ENCODE results near the gene MCM9. TPM values are rescaled to one million over a fixed set of nuclear protein-coding genes. Genes with fewer than 3 reads are reported as not detected.

The MCM9 gene
- total and polyA plus RNA-seq, 4 donors = 2.8 to 19.1 (median 10.8) TPM

- no peak for DNase-seq
- intact Hi-C loops (cut with DNase I) = no loop called here
- 95 to 99% methylated on average over 4 of the region's 4 CpGs for WGBS, 2 donors
- ATAC-seq (ENCODE audit: low FRiP score) = no peak
- Histone ChIP-seq H3K27me3 (ENCODE audit: control insufficient read depth in 1 of 2, insufficient read depth in 2 of 2, low read length in 1 of 2) (no peaks in the 10 kb centered on the region), H3K27ac (ENCODE audit: low read depth in 1 of 2, low read length in 2 of 2) (no peak overlapping the region), H3K4me1 (ENCODE audit: control insufficient read depth in 1 of 2, insufficient read depth in 2 of 2, low read length in 2 of 2) (no peaks in the 10 kb centered on the region), H3K9me3 (ENCODE audit: control insufficient read depth, low read length) (no peaks in the 10 kb centered on the region), H3K36me3 (ENCODE audit: control insufficient read depth in 1 of 2, insufficient read depth in 2 of 2, low read length in 1 of 2) (no peaks in the 10 kb centered on the region), H3K4me3 (ENCODE audit: low read length in 2 of 2) (no peak overlapping the region)
Observed at GRCh38 chr6:118882314-118882905, 52.5 kb downstream of the MCM9 start.

GRCh38 chr6:118881440-118882313 is 53.3 kb downstream of the MCM9 start:
- DNase-seq = no peak
- WGBS, 2 donors = 90 to 91% methylated on average over 9 of the region's 9 CpGs
- intact Hi-C loops (cut with DNase I) = no loop called here
- no peak for ATAC-seq (ENCODE audit: low FRiP score)
- no peak overlapping the region for H3K4me3 ChIP-seq (ENCODE audit: low read length in 2 of 2)
- peaks cover 0 to 4% of the 10 kb centered on the region in 2 donors for H3K4me1 ChIP-seq (ENCODE audit: control insufficient read depth in 1 of 2, insufficient read depth in 2 of 2, low read length in 2 of 2)
- H3K27ac ChIP-seq (ENCODE audit: low read depth in 1 of 2, low read length in 2 of 2) = no peak overlapping the region
- no peaks in the 10 kb centered on the region for H3K36me3 ChIP-seq (ENCODE audit: control insufficient read depth in 1 of 2, insufficient read depth in 2 of 2, low read length in 1 of 2)
- no peaks in the 10 kb centered on the region for H3K9me3 ChIP-seq (ENCODE audit: control insufficient read depth, low read length)
- H3K27me3 ChIP-seq (ENCODE audit: control insufficient read depth in 1 of 2, insufficient read depth in 2 of 2, low read length in 1 of 2) = no peaks in the 10 kb centered on the region

- Histone ChIP-seq H3K27ac (ENCODE audit: low read depth in 1 of 2, low read length in 2 of 2) (no peak overlapping the region), H3K4me1 (ENCODE audit: control insufficient read depth in 1 of 2, insufficient read depth in 2 of 2, low read length in 2 of 2) (peaks cover 0 to 4% of the 10 kb centered on the region in 2 donors), H3K9me3 (ENCODE audit: control insufficient read depth, low read length) (no peaks in the 10 kb centered on the region), H3K4me3 (ENCODE audit: low read length in 2 of 2) (no peak overlapping the region), H3K27me3 (ENCODE audit: control insufficient read depth in 1 of 2, insufficient read depth in 2 of 2, low read length in 1 of 2) (no peaks in the 10 kb centered on the region), H3K36me3 (ENCODE audit: control insufficient read depth in 1 of 2, insufficient read depth in 2 of 2, low read length in 1 of 2) (no peaks in the 10 kb centered on the region)
- intact Hi-C loops (cut with DNase I) = no loop called here
- 89 to 96% methylated on average over 2 of the region's 2 CpGs for WGBS, 2 donors
- ATAC-seq (ENCODE audit: low FRiP score) (no peak), DNase-seq (no peak)
Observed at GRCh38 chr6:118877806-118878205, 57.2 kb downstream of the MCM9 start.

GRCh38 chr6:118876814-118877213 is 58.1 kb downstream of the MCM9 start:
- H3K27me3 ChIP-seq (ENCODE audit: control insufficient read depth in 1 of 2, insufficient read depth in 2 of 2, low read length in 1 of 2) = no peaks in the 10 kb centered on the region
- H3K9me3 ChIP-seq (ENCODE audit: control insufficient read depth, low read length) = no peaks in the 10 kb centered on the region
- H3K4me1 ChIP-seq (ENCODE audit: control insufficient read depth in 1 of 2, insufficient read depth in 2 of 2, low read length in 2 of 2) = peaks cover 0 to 4% of the 10 kb centered on the region in 2 donors
- DNase-seq (no peak), ATAC-seq (ENCODE audit: low FRiP score) (no peak)
- H3K4me3 ChIP-seq (ENCODE audit: low read length in 2 of 2) = no peak overlapping the region
- intact Hi-C loops (cut with DNase I) = no loop called here
- no peak overlapping the region for H3K27ac ChIP-seq (ENCODE audit: low read depth in 1 of 2, low read length in 2 of 2)
- H3K36me3 ChIP-seq (ENCODE audit: control insufficient read depth in 1 of 2, insufficient read depth in 2 of 2, low read length in 1 of 2) = no peaks in the 10 kb centered on the region

- 83 to 95% methylated on average over 1 of the region's 1 CpG for WGBS, 2 donors
- Histone ChIP-seq H3K27me3 (ENCODE audit: control insufficient read depth in 1 of 2, insufficient read depth in 2 of 2, low read length in 1 of 2) (no peaks in the 10 kb centered on the region), H3K4me1 (ENCODE audit: control insufficient read depth in 1 of 2, insufficient read depth in 2 of 2, low read length in 2 of 2) (peaks cover 0 to 4% of the 10 kb centered on the region in 2 donors), H3K4me3 (ENCODE audit: low read length in 2 of 2) (no peak overlapping the region), H3K9me3 (ENCODE audit: control insufficient read depth, low read length) (no peaks in the 10 kb centered on the region), H3K27ac (ENCODE audit: low read depth in 1 of 2, low read length in 2 of 2) (no peak overlapping the region), H3K36me3 (ENCODE audit: control insufficient read depth in 1 of 2, insufficient read depth in 2 of 2, low read length in 1 of 2) (no peaks in the 10 kb centered on the region)
- ATAC-seq (ENCODE audit: low FRiP score) (no peak), DNase-seq (no peak)
- intact Hi-C loops (cut with DNase I) = no loop called here
Observed at GRCh38 chr6:118876198-118876597, 58.8 kb downstream of the MCM9 start.

GRCh38 chr6:118875672-118876071 is 59.3 kb downstream of the MCM9 start:
- Histone ChIP-seq H3K36me3 (ENCODE audit: control insufficient read depth in 1 of 2, insufficient read depth in 2 of 2, low read length in 1 of 2) (no peaks in the 10 kb centered on the region), H3K9me3 (ENCODE audit: control insufficient read depth, low read length) (no peaks in the 10 kb centered on the region), H3K4me3 (ENCODE audit: low read length in 2 of 2) (no peak overlapping the region), H3K27me3 (ENCODE audit: control insufficient read depth in 1 of 2, insufficient read depth in 2 of 2, low read length in 1 of 2) (no peaks in the 10 kb centered on the region), H3K4me1 (ENCODE audit: control insufficient read depth in 1 of 2, insufficient read depth in 2 of 2, low read length in 2 of 2) (peaks cover 0 to 4% of the 10 kb centered on the region in 2 donors), H3K27ac (ENCODE audit: low read depth in 1 of 2, low read length in 2 of 2) (no peak overlapping the region)
- intact Hi-C loops (cut with DNase I) = no loop called here
- no peak for ATAC-seq (ENCODE audit: low FRiP score)
- no peak for DNase-seq
- WGBS, 2 donors = 82 to 88% methylated on average over 2 of the region's 2 CpGs

- DNase-seq (no peak), ATAC-seq (ENCODE audit: low FRiP score) (no peak)
- Histone ChIP-seq H3K4me1 (ENCODE audit: control insufficient read depth in 1 of 2, insufficient read depth in 2 of 2, low read length in 2 of 2) (peaks cover 0 to 4% of the 10 kb centered on the region in 2 donors), H3K27ac (ENCODE audit: low read depth in 1 of 2, low read length in 2 of 2) (no peak overlapping the region), H3K4me3 (ENCODE audit: low read length in 2 of 2) (no peak overlapping the region), H3K27me3 (ENCODE audit: control insufficient read depth in 1 of 2, insufficient read depth in 2 of 2, low read length in 1 of 2) (no peaks in the 10 kb centered on the region), H3K9me3 (ENCODE audit: control insufficient read depth, low read length) (no peaks in the 10 kb centered on the region), H3K36me3 (ENCODE audit: control insufficient read depth in 1 of 2, insufficient read depth in 2 of 2, low read length in 1 of 2) (no peaks in the 10 kb centered on the region)
- intact Hi-C loops (cut with DNase I) = no loop called here
- WGBS, 2 donors = 93 to 98% methylated on average over 2 of the region's 2 CpGs
Observed at GRCh38 chr6:118873239-118873638, 61.7 kb downstream of the MCM9 start.

- WGBS, 2 donors = 89 to 92% methylated on average over 2 of the region's 2 CpGs
- no peaks in the 10 kb centered on the region for H3K9me3 ChIP-seq (ENCODE audit: control insufficient read depth, low read length)
- H3K36me3 ChIP-seq (ENCODE audit: control insufficient read depth in 1 of 2, insufficient read depth in 2 of 2, low read length in 1 of 2) = no peaks in the 10 kb centered on the region
- no peaks in the 10 kb centered on the region for H3K27me3 ChIP-seq (ENCODE audit: control insufficient read depth in 1 of 2, insufficient read depth in 2 of 2, low read length in 1 of 2)
- DNase-seq = no peak
- H3K4me3 ChIP-seq (ENCODE audit: low read length in 2 of 2) = no peak overlapping the region
- intact Hi-C loops (cut with DNase I) = no loop called here
- H3K4me1 ChIP-seq (ENCODE audit: control insufficient read depth in 1 of 2, insufficient read depth in 2 of 2, low read length in 2 of 2) = peaks cover 0 to 4% of the 10 kb centered on the region in 2 donors
- ATAC-seq (ENCODE audit: low FRiP score) = no peak
- no peak overlapping the region for H3K27ac ChIP-seq (ENCODE audit: low read depth in 1 of 2, low read length in 2 of 2)
Observed at GRCh38 chr6:118872726-118873125, 62.2 kb downstream of the MCM9 start.

- no peak for DNase-seq
- ATAC-seq (ENCODE audit: low FRiP score) = no peak
- no peaks in the 10 kb centered on the region for H3K9me3 ChIP-seq (ENCODE audit: control insufficient read depth, low read length)
- peaks cover 0 to 4% of the 10 kb centered on the region in 2 donors for H3K4me1 ChIP-seq (ENCODE audit: control insufficient read depth in 1 of 2, insufficient read depth in 2 of 2, low read length in 2 of 2)
- H3K27ac ChIP-seq (ENCODE audit: low read depth in 1 of 2, low read length in 2 of 2) = no peak overlapping the region
- intact Hi-C loops (cut with DNase I) = no loop called here
- no peaks in the 10 kb centered on the region for H3K27me3 ChIP-seq (ENCODE audit: control insufficient read depth in 1 of 2, insufficient read depth in 2 of 2, low read length in 1 of 2)
- no peaks in the 10 kb centered on the region for H3K36me3 ChIP-seq (ENCODE audit: control insufficient read depth in 1 of 2, insufficient read depth in 2 of 2, low read length in 1 of 2)
- H3K4me3 ChIP-seq (ENCODE audit: low read length in 2 of 2) = no peak overlapping the region
Observed at GRCh38 chr6:118872318-118872717, 62.6 kb downstream of the MCM9 start.

Data from aorta (tissue), 5 donors.